Tibial nerve (tissue), 3 donors: ENCODE measurements around the gene RGS9.

Source experiments
- POLR2A ChIP-seq, 2 donors: fragments of 450-650 bp; IDR thresholded peaks; one replicate each; pipeline ENCODE4 v1.6.1; 2017; ENCODE audit warnings: antibody characterized with exemption in 2 of 2, mild to moderate bottlenecking in 2 of 2, moderate library complexity in 2 of 2
- TF ChIP-seq, protein P1 (sequence below), 5 experiments: fragments of 200-600 bp in 3 of 5; fragments of 450-650 bp in 2 of 5; sonication (generic) in 3 of 5; IDR thresholded peaks; one replicate each; pipeline ENCODE4 v1.5.1; 2016 to 2019; ENCODE audit warnings: antibody characterized with exemption in 5 of 5, mild to moderate bottlenecking in 3 of 5, moderate library complexity in 2 of 5

DNA sequence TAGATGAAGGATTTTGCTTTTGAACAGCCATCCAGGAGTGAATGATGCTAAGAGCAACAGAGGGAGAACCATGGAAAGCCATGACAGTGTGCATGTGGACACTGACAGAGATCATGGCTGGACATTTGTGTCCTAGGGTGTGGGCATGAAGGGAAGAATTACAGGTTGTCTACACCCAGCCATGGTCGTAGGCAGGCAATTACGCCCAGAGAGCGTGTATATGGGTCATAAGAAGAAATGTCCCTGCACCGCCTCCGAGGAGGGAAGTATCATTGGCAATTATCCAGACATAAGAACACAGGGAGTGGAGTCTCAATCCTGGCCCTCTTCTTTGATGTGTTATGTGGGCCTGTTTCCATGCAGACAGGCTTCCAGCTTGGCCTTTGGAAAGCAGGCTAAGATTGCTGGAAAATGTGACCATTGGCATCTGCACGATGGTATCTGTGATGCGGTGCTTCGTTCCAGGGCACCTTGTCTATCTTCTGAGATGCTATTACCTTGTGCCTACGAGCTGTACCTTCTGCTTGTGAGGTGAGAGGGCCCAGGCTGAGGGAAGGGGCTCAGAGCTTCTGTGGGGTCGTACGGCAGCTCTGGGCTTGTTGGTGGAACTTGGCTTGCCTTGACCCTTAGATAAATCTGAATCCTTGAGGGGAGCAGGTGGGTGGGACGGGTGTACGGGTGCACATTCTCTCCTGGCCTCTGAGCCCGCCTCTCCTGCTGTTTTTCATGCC is 19.8 kb downstream of the RGS9 start:
- TF ChIP-seq POLR2A (IDR thresholded peaks at IDR 0.05), result no peak
- TF ChIP-seq, protein P1, sequence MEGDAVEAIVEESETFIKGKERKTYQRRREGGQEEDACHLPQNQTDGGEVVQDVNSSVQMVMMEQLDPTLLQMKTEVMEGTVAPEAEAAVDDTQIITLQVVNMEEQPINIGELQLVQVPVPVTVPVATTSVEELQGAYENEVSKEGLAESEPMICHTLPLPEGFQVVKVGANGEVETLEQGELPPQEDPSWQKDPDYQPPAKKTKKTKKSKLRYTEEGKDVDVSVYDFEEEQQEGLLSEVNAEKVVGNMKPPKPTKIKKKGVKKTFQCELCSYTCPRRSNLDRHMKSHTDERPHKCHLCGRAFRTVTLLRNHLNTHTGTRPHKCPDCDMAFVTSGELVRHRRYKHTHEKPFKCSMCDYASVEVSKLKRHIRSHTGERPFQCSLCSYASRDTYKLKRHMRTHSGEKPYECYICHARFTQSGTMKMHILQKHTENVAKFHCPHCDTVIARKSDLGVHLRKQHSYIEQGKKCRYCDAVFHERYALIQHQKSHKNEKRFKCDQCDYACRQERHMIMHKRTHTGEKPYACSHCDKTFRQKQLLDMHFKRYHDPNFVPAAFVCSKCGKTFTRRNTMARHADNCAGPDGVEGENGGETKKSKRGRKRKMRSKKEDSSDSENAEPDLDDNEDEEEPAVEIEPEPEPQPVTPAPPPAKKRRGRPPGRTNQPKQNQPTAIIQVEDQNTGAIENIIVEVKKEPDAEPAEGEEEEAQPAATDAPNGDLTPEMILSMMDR (IDR thresholded peaks at IDR 0.05), result no peak
